Transverse colon (tissue), 3 donors: ENCODE results near the gene SHKBP1.

Experiments
- POLR2A ChIP-seq: fragments of 450-650 bp; IDR thresholded peaks from one replicate; pipeline ENCODE4 v1.6.1; 2016; ENCODE audit warnings: antibody characterized with exemption, mild to moderate bottlenecking, moderate library complexity
- TF ChIP-seq, protein P1 (sequence below), 5 experiments: fragments of 200-600 bp in 3 of 5; fragments of 450-650 bp in 2 of 5; sonication (generic) in 3 of 5; IDR thresholded peaks; 1 replicate in 2 of 5; 2 replicates in 3 of 5; pipeline ENCODE4 v1.5.1; 2016 to 2017; ENCODE audit warnings: antibody characterized with exemption in 5 of 5, inconsistent platforms in 3 of 5, mild to moderate bottlenecking in 2 of 5, moderate library complexity in 1 of 5

DNA sequence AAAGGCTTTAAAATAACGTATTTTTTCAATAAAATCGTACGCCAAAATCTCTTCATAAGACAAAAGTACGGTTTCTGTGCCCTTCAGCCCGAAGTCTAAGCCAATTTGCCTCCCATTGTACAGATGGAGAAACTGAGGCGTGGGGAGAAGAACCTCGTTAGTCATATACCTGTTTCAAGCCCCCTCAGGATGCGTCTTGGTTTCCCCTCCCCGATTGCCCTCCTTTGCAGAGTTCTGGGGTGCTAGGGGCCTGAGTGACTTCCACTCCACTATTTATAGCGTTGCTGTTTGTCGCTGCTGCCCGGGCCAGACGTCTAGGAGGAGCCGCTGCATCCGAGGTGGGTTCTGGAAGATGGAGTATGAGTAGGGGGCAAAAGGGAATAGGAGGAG lies 22.2 kb downstream of the SHKBP1 start:
- TF ChIP-seq, protein P1, sequence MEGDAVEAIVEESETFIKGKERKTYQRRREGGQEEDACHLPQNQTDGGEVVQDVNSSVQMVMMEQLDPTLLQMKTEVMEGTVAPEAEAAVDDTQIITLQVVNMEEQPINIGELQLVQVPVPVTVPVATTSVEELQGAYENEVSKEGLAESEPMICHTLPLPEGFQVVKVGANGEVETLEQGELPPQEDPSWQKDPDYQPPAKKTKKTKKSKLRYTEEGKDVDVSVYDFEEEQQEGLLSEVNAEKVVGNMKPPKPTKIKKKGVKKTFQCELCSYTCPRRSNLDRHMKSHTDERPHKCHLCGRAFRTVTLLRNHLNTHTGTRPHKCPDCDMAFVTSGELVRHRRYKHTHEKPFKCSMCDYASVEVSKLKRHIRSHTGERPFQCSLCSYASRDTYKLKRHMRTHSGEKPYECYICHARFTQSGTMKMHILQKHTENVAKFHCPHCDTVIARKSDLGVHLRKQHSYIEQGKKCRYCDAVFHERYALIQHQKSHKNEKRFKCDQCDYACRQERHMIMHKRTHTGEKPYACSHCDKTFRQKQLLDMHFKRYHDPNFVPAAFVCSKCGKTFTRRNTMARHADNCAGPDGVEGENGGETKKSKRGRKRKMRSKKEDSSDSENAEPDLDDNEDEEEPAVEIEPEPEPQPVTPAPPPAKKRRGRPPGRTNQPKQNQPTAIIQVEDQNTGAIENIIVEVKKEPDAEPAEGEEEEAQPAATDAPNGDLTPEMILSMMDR (IDR thresholded peaks at IDR 0.05) = no peak
- no peak for TF ChIP-seq POLR2A
